SU-DHL-6 (cell line): ENCODE results near the gene BSND.

Experiments
- H2AFZ ChIP-seq: fragments of 200-600 bp; sonication (generic); 2 replicates; pipeline ENCODE4 v1.6.1; 2014; ENCODE audit warnings: low read depth, mild to moderate bottlenecking, moderate library complexity, mixed read lengths, antibody characterized with exemption, low read length; ENCODE audit not compliant: severe bottlenecking
- H3F3A ChIP-seq: fragments of 200-600 bp; shearing (Covaris generic); 2 replicates; pipeline ENCODE4 v1.6.0; 2016; ENCODE audit warnings: antibody characterized with exemption, mild to moderate bottlenecking; ENCODE audit not compliant: insufficient read depth
- H3K27ac ChIP-seq: fragments of 200-600 bp; sonication (generic); 2 replicates; pipeline ENCODE4 v1.5.1; 2016; ENCODE audit warnings: low read depth, mild to moderate bottlenecking, low read length, moderate library complexity, mixed read lengths
- H3K27me3 ChIP-seq: fragments of 200-600 bp; sonication (generic), shearing (Covaris generic); 2 replicates; pipeline ENCODE4 v1.6.0; 2014; ENCODE audit warnings: mild to moderate bottlenecking, low read length
- H3K36me3 ChIP-seq: fragments of 200-600 bp; sonication (generic); 2 replicates; pipeline ENCODE4 v1.6.1; 2014; ENCODE audit warnings: mild to moderate bottlenecking, low read length, mixed read lengths
- H3K4me2 ChIP-seq: fragments of 300-600, 200-600 bp; shearing (Covaris generic), sonication (generic); 2 replicates; pipeline ENCODE4 v1.6.0; 2014; ENCODE audit warnings: low read length, low read depth, mild to moderate bottlenecking; ENCODE audit not compliant: poor library complexity, severe bottlenecking
- H3K4me3 ChIP-seq: fragments of 200-600 bp; sonication (generic); 2 replicates; pipeline ENCODE4 v1.5.1; 2014; ENCODE audit warnings: antibody characterized with exemption, low read length, mild to moderate bottlenecking, mixed read lengths; ENCODE audit not compliant: insufficient read depth, poor library complexity, severe bottlenecking
- H3K79me2 ChIP-seq: fragments of 200-600 bp; sonication (generic); 2 replicates; pipeline ENCODE4 v1.6.1; 2014; ENCODE audit warnings: mild to moderate bottlenecking, low read length, moderate library complexity; ENCODE audit not compliant: insufficient read depth
- H3K9ac ChIP-seq: fragments of 200-600 bp; sonication (generic); 2 replicates; pipeline ENCODE4 v1.7.0; 2014; ENCODE audit warnings: mild to moderate bottlenecking, low read length
- H3K9me2 ChIP-seq: fragments of 200-600 bp; sonication (generic); replicated peaks from 2 replicates; pipeline ENCODE4 v1.6.1; 2014; ENCODE audit warnings: low read length; ENCODE audit not compliant: insufficient read depth
- H3K9me3 ChIP-seq: fragments of 200-600 bp; sonication (generic); 2 replicates; pipeline ENCODE4 v1.6.1; 2014; ENCODE audit warnings: low read length, mixed read lengths; ENCODE audit not compliant: insufficient read depth
- H4K20me1 ChIP-seq: fragments of 200-600 bp; sonication (generic); 2 replicates; pipeline ENCODE4 v1.6.1; 2014; ENCODE audit warnings: low read depth, mild to moderate bottlenecking, antibody characterized with exemption, low read length, moderate library complexity, mixed read lengths
- EZH2phosphoT487 ChIP-seq: fragments of 200-600 bp; sonication (generic), shearing (Covaris generic); conservative IDR thresholded peaks from 2 replicates; pipeline ENCODE4 v1.6.1; 2018; ENCODE audit warnings: mild to moderate bottlenecking, antibody characterized with exemption, low read length, moderate library complexity, mixed read lengths
- TF ChIP-seq, protein P1 (sequence below): fragments of 200-600 bp; sonication (generic); IDR thresholded peaks from one replicate; pipeline ENCODE4 v1.5.1; 2017; ENCODE audit warnings: antibody characterized with exemption, mild to moderate bottlenecking, low read length, moderate library complexity; ENCODE audit not compliant: insufficient read depth, poor library complexity, severe bottlenecking

Gene BSND

DNA sequence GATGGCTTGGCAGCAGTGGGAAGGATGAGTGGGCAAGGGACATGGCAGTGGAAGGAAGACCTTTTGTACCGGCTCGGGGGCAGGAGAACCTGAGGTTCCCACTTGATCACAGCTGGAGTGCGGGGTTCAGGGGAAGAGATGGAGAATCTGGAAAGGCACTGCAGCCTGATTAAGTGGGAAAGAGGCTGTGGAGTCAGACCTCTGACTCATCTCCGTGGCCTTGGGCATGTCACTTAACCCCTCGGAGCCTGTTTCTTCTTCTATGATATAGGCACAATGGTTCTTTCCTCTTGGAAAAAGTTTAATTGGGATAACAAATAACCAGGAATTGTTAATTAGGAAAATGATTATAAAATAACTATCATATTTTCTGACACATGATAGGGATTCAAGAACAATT is 31.4 kb upstream of the BSND start:
- TF ChIP-seq, protein P1, sequence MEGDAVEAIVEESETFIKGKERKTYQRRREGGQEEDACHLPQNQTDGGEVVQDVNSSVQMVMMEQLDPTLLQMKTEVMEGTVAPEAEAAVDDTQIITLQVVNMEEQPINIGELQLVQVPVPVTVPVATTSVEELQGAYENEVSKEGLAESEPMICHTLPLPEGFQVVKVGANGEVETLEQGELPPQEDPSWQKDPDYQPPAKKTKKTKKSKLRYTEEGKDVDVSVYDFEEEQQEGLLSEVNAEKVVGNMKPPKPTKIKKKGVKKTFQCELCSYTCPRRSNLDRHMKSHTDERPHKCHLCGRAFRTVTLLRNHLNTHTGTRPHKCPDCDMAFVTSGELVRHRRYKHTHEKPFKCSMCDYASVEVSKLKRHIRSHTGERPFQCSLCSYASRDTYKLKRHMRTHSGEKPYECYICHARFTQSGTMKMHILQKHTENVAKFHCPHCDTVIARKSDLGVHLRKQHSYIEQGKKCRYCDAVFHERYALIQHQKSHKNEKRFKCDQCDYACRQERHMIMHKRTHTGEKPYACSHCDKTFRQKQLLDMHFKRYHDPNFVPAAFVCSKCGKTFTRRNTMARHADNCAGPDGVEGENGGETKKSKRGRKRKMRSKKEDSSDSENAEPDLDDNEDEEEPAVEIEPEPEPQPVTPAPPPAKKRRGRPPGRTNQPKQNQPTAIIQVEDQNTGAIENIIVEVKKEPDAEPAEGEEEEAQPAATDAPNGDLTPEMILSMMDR, result no peak
- TF ChIP-seq EZH2phosphoT487, result no peak
- no peaks in the 10 kb centered on the region for H3K27me3 ChIP-seq
- H3K36me3 ChIP-seq, result no peaks in the 10 kb centered on the region
- no peak overlapping the region for H3K27ac ChIP-seq
- no peaks in the 10 kb centered on the region for H3K9me2 ChIP-seq
- H3K9me3 ChIP-seq, result no peaks in the 10 kb centered on the region
- no peak overlapping the region for H3K4me3 ChIP-seq
- no peak overlapping the region for H3K4me2 ChIP-seq
- H3F3A ChIP-seq, result no peaks in the 10 kb centered on the region
- H4K20me1 ChIP-seq, result no peaks in the 10 kb centered on the region
- H3K9ac ChIP-seq, result no peak overlapping the region
- no peaks in the 10 kb centered on the region for H3K79me2 ChIP-seq
- no peak overlapping the region for H2AFZ ChIP-seq

DNA sequence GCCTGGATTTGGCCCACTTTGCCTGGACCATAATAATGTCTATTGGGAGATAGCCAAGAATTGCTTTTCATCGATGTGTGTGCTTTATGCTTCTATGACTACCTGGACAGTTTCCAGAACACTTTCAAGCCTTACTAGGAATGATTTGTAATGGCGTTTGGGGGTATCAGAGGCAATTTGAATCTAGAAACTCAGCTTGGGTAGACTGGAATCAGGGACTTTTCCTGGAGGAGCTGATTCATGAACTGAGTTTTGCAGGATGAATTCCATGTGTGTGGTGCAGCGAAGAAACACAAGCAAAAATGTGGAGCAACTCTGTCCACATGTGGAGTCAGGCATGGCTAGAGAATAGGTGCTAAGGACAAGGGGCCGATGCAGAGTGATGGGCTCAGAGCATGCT is 30.2 kb upstream of the BSND start:
- Histone ChIP-seq H3K27me3 (no peaks in the 10 kb centered on the region), H3K9me3 (no peaks in the 10 kb centered on the region), H4K20me1 (no peaks in the 10 kb centered on the region), H3K4me3 (no peak overlapping the region), H3K9ac (no peak overlapping the region), H3K4me2 (no peak overlapping the region), H3K27ac (no peak overlapping the region), H3K9me2 (no peaks in the 10 kb centered on the region), H3K36me3 (no peaks in the 10 kb centered on the region), H3F3A (no peaks in the 10 kb centered on the region), H3K79me2 (no peaks in the 10 kb centered on the region), H2AFZ (no peak overlapping the region)
- TF ChIP-seq EZH2phosphoT487, result no peak
- TF ChIP-seq, protein P1, result no peak

DNA sequence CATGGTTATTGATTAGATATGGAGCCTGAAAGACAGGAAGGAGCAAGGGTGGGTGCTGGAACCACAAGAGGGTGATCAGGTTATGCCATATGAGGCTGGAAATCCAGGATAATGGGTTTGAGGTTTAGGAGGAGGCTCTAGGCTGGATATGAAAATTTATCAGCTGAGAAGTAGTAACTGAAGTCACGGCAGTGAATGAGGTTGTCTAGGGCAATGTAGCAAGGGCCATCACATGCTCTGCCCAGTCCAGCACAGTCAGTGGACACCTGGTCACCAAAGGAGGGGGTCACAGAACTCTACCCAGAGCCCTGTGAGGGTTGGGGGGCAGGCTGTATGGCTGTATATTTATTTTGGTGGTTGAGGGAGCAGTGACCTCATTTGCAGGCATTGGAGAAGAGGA is 28.9 kb upstream of the BSND start:
- TF ChIP-seq, protein P1, result no peak
- TF ChIP-seq EZH2phosphoT487, result no peak
- H3K9ac ChIP-seq, result no peak overlapping the region
- no peaks in the 10 kb centered on the region for H3K36me3 ChIP-seq
- no peaks in the 10 kb centered on the region for H3K9me2 ChIP-seq
- no peaks in the 10 kb centered on the region for H3F3A ChIP-seq
- H3K4me2 ChIP-seq, result no peak overlapping the region
- H3K79me2 ChIP-seq, result no peaks in the 10 kb centered on the region
- H2AFZ ChIP-seq, result no peak overlapping the region
- no peak overlapping the region for H3K4me3 ChIP-seq
- no peaks in the 10 kb centered on the region for H4K20me1 ChIP-seq
- no peaks in the 10 kb centered on the region for H3K9me3 ChIP-seq
- H3K27me3 ChIP-seq, result no peaks in the 10 kb centered on the region
- H3K27ac ChIP-seq, result no peak overlapping the region

DNA sequence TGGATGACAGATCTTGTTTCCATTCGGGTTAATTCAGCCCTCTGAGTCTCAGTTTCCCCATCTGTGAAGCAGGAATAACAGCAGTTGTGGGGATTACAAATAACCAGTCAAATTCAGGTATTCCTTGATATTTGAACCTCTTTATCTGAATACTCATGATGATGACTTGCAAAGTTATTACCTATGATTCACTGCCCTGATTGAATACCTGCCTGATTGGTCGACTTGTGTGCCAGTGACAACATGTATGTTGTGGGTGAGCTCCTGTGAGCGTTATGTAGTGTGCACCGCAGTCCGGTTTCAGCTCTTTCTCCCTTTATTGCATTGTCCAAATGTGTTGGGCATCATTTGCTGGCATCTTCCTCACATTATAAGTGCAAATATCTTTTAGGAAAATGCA is 27.8 kb upstream of the BSND start:
- Histone ChIP-seq H3K27me3 (no peaks in the 10 kb centered on the region), H3K9ac (no peak overlapping the region), H3K36me3 (no peaks in the 10 kb centered on the region), H3F3A (no peaks in the 10 kb centered on the region), H3K27ac (no peak overlapping the region), H4K20me1 (no peaks in the 10 kb centered on the region), H2AFZ (no peak overlapping the region), H3K4me3 (no peak overlapping the region), H3K79me2 (no peaks in the 10 kb centered on the region), H3K9me2 (no peaks in the 10 kb centered on the region), H3K9me3 (no peaks in the 10 kb centered on the region), H3K4me2 (no peak overlapping the region)
- TF ChIP-seq, protein P1, result no peak
- TF ChIP-seq EZH2phosphoT487, result no peak
